Measurements from ENCODE around the gene SLC9C1.

The SLC9C1 gene

GRCh38 chr3:112314649-112315048 lies 20.6 kb upstream of the SLC9C1 start:
- Histone ChIP-seq H4K20me1 (ENCODE audit: insufficient read depth) (no peaks in the 10 kb centered on the region), H3K9ac (no peak overlapping the region), H3K36me3 (ENCODE audit: insufficient read depth) (no peaks in the 10 kb centered on the region), H2AFZ (ENCODE audit: low read depth) (0 out of 2 replicates have a peak overlapping the region, but pooled peaks have one; percentile 6), H3K4me3 (IDR thresholded peaks at IDR 0.05; ENCODE audit: insufficient read depth, low read depth, low read length) (no peak overlapping the region), H3K27ac (no peak overlapping the region), H3K4me2 (no peak overlapping the region), H3K4me1 (ENCODE audit: low read depth, poor library complexity, severe bottlenecking) (peaks cover 41% of the 10 kb centered on the region), H3K27me3 (ENCODE audit: insufficient read depth, low read depth) (no peaks in the 10 kb centered on the region), H3K79me2 (ENCODE audit: insufficient read depth, low read depth) (no peaks in the 10 kb centered on the region)
- TF ChIP-seq CTCF (conservative IDR thresholded peaks at IDR 0.05; ENCODE audit: low read depth, low read length): no peak

GRCh38 chr3:112308151-112308911 lies 14.3 kb upstream of the SLC9C1 start:
- H3K4me3 ChIP-seq (IDR thresholded peaks at IDR 0.05; ENCODE audit: insufficient read depth, low read depth, low read length): no peak overlapping the region
- H3K36me3 ChIP-seq (ENCODE audit: insufficient read depth): no peaks in the 10 kb centered on the region
- H3K4me2 ChIP-seq: no peak overlapping the region
- H3K79me2 ChIP-seq (ENCODE audit: insufficient read depth, low read depth): no peaks in the 10 kb centered on the region
- H2AFZ ChIP-seq (ENCODE audit: low read depth): no peak overlapping the region
- no peaks in the 10 kb centered on the region for H3K4me1 ChIP-seq (ENCODE audit: low read depth, poor library complexity, severe bottlenecking)
- H3K27ac ChIP-seq: no peak overlapping the region
- no peak for TF ChIP-seq CTCF (conservative IDR thresholded peaks at IDR 0.05; ENCODE audit: low read depth, low read length)
- H3K9ac ChIP-seq: no peak overlapping the region
- no peaks in the 10 kb centered on the region for H3K27me3 ChIP-seq (ENCODE audit: insufficient read depth, low read depth)
- H4K20me1 ChIP-seq (ENCODE audit: insufficient read depth): no peaks in the 10 kb centered on the region

- TF ChIP-seq CTCF (conservative IDR thresholded peaks at IDR 0.05; ENCODE audit: low read depth, low read length): no peak
- Histone ChIP-seq H3K4me2 (no peak overlapping the region), H3K9ac (no peak overlapping the region), H3K36me3 (ENCODE audit: insufficient read depth) (no peaks in the 10 kb centered on the region), H2AFZ (ENCODE audit: low read depth) (no peak overlapping the region), H4K20me1 (ENCODE audit: insufficient read depth) (no peaks in the 10 kb centered on the region), H3K27me3 (ENCODE audit: insufficient read depth, low read depth) (no peaks in the 10 kb centered on the region), H3K79me2 (ENCODE audit: insufficient read depth, low read depth) (no peaks in the 10 kb centered on the region), H3K27ac (no peak overlapping the region), H3K4me3 (IDR thresholded peaks at IDR 0.05; ENCODE audit: insufficient read depth, low read depth, low read length) (no peak overlapping the region), H3K4me1 (ENCODE audit: low read depth, poor library complexity, severe bottlenecking) (no peaks in the 10 kb centered on the region)
These were observed 13.5 kb upstream of the SLC9C1 start for GRCh38 chr3:112307557-112307956.

GRCh38 chr3:112306825-112307224 lies 12.8 kb upstream of the SLC9C1 start:
- H3K27me3 ChIP-seq (ENCODE audit: insufficient read depth, low read depth): no peaks in the 10 kb centered on the region
- no peak overlapping the region for H3K4me3 ChIP-seq (IDR thresholded peaks at IDR 0.05; ENCODE audit: insufficient read depth, low read depth, low read length)
- peaks cover 7% of the 10 kb centered on the region for H3K4me1 ChIP-seq (ENCODE audit: low read depth, poor library complexity, severe bottlenecking)
- no peaks in the 10 kb centered on the region for H3K36me3 ChIP-seq (ENCODE audit: insufficient read depth)
- H4K20me1 ChIP-seq (ENCODE audit: insufficient read depth): no peaks in the 10 kb centered on the region
- H3K4me2 ChIP-seq: no peak overlapping the region
- H2AFZ ChIP-seq (ENCODE audit: low read depth): no peak overlapping the region
- H3K9ac ChIP-seq: no peak overlapping the region
- H3K27ac ChIP-seq: no peak overlapping the region
- no peaks in the 10 kb centered on the region for H3K79me2 ChIP-seq (ENCODE audit: insufficient read depth, low read depth)
- TF ChIP-seq CTCF (conservative IDR thresholded peaks at IDR 0.05; ENCODE audit: low read depth, low read length): no peak

Data from KMS-11 (cell line).